Loucy (cell line): ENCODE results near the gene FAF1.

ENCODE experiments used
- H2AFZ ChIP-seq: fragments of 200-600 bp; sonication (generic); 2 replicates; pipeline ENCODE4 v1.6.0; 2016; ENCODE audit warnings: antibody characterized with exemption, mild to moderate bottlenecking, low read length, moderate library complexity
- H3F3A ChIP-seq: fragments of 200-600 bp; 2 replicates; pipeline ENCODE4 v1.6.0; 2016; ENCODE audit warnings: antibody characterized with exemption, low read depth, mild to moderate bottlenecking
- H3K27me3 ChIP-seq: fragments of 200-600 bp; sonication (generic); 2 replicates; pipeline ENCODE4 v1.6.1; 2014; ENCODE audit warnings: low read length, mild to moderate bottlenecking; ENCODE audit not compliant: insufficient read depth, poor library complexity, severe bottlenecking
- H3K36me3 ChIP-seq: fragments of 200-600 bp; sonication (generic); 2 replicates; pipeline ENCODE4 v1.6.1; 2016; ENCODE audit warnings: low read length; ENCODE audit not compliant: insufficient read depth
- H3K4me1 ChIP-seq: fragments of 200-600 bp; sonication (generic); 2 replicates; pipeline ENCODE4 v1.5.1; 2014; ENCODE audit warnings: low read length, mild to moderate bottlenecking; ENCODE audit not compliant: insufficient read depth, poor library complexity, severe bottlenecking
- H3K4me2 ChIP-seq: fragments of 200-600 bp; sonication (generic); 2 replicates; pipeline ENCODE4 v1.6.0; 2014; ENCODE audit warnings: antibody characterized with exemption, low read length, low read depth, mild to moderate bottlenecking; ENCODE audit not compliant: poor library complexity, severe bottlenecking
- H3K4me3 ChIP-seq: fragments of 200-600 bp; sonication (generic); 2 replicates; pipeline ENCODE4 v1.5.1; 2014; ENCODE audit warnings: low read length, mild to moderate bottlenecking, mixed read lengths; ENCODE audit not compliant: poor library complexity, severe bottlenecking
- H3K79me2 ChIP-seq: fragments of 200-600 bp; sonication (generic); 2 replicates; pipeline ENCODE4 v1.6.1; 2014; ENCODE audit warnings: low read length; ENCODE audit not compliant: insufficient read depth
- H3K9ac ChIP-seq: fragments of 200-600 bp; sonication (generic); 2 replicates; pipeline ENCODE4 v1.6.0; 2014; ENCODE audit warnings: mild to moderate bottlenecking, low read depth, low read length, moderate library complexity; ENCODE audit not compliant: poor library complexity, severe bottlenecking
- H3K9me2 ChIP-seq: fragments of 200-600 bp; sonication (generic); replicated peaks from 2 replicates; pipeline ENCODE4 v1.6.1; 2016; ENCODE audit warnings: low read depth, low read length, mixed read lengths
- H3K9me3 ChIP-seq: fragments of 200-600 bp; sonication (generic); 2 replicates; pipeline ENCODE4 v1.6.1; 2014; ENCODE audit warnings: mild to moderate bottlenecking, antibody characterized with exemption, low read length, low read depth; ENCODE audit not compliant: insufficient read depth
- H4K20me1 ChIP-seq: fragments of 200-600 bp; sonication (generic); 2 replicates; pipeline ENCODE4 v1.6.0; 2014; ENCODE audit warnings: antibody characterized with exemption, low read length, mild to moderate bottlenecking; ENCODE audit not compliant: insufficient read depth, poor library complexity, severe bottlenecking
- EZH2phosphoT487 ChIP-seq: fragments of 200-600 bp; IDR thresholded peaks from 2 replicates; pipeline ENCODE4 v1.6.1; 2018; ENCODE audit warnings: antibody characterized with exemption, mild to moderate bottlenecking, moderate library complexity, borderline replicate concordance
- TF ChIP-seq, protein P1 (sequence below): fragments of 200-600 bp; sonication (generic); conservative IDR thresholded peaks from 2 replicates; pipeline ENCODE4 v1.5.1; 2014; ENCODE audit warnings: mild to moderate bottlenecking, antibody characterized with exemption, low read length

The FAF1 gene

DNA sequence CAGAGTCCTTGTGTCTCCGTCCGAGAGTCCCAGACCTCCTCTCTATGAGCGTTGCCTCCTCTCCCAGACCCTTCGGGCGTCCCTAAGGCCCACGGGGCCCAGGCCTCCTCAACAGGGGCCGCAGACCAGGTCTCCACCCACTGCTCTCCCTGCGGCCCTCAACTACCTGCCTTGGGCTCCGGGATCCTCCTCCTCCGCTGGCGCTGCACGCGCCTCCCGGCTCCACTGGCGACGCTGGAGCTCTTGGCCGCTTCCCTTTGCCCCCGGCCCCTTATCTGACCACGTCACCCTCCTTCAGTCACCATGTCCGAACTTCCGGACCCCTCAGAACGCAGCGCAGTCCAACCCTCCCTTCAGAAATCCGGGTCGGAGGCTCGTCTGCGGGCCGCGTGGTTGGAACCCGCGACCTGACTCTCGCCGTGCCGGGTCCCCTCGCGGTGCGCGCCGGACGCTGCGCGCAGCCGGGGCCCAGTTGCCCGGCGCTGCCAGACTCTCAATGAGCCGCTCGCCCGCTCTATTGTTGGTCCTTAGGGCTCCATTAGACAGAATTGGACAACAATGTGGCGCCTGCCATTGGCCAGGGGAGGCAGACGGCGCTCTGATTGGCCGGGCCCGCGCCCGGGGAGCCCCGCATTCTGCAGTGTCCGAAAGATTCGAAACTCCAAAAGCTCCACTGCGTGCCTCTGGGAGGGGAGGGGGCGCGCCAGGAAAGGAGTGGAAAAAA, 537.0 kb downstream of the FAF1 start, which contains the start of gene DMRTA2:
DMRTA2 (minus strand) TSS at position 498 of the 724 bp plus-strand sequence. CDS start 1,907 bp downstream, outside the sequence.
- Histone ChIP-seq H3K36me3 (no peaks in the 10 kb centered on the region), H3F3A (no peaks in the 10 kb centered on the region), H3K9me2 (no peaks in the 10 kb centered on the region), H3K4me3 (no peak within 1 kb of the TSS), H4K20me1 (no peaks in the 10 kb centered on the region), H3K9ac (no peak within 1 kb of the TSS), H3K9me3 (no peaks in the 10 kb centered on the region), H3K79me2 (no peaks in the 10 kb centered on the region), H3K4me2 (no peak within 1 kb of the TSS), H3K27me3 (no peaks in the 10 kb centered on the region), H3K4me1 (no peaks in the 10 kb centered on the region), H2AFZ (no peak within 1 kb of the TSS)
- TF ChIP-seq, protein P1, sequence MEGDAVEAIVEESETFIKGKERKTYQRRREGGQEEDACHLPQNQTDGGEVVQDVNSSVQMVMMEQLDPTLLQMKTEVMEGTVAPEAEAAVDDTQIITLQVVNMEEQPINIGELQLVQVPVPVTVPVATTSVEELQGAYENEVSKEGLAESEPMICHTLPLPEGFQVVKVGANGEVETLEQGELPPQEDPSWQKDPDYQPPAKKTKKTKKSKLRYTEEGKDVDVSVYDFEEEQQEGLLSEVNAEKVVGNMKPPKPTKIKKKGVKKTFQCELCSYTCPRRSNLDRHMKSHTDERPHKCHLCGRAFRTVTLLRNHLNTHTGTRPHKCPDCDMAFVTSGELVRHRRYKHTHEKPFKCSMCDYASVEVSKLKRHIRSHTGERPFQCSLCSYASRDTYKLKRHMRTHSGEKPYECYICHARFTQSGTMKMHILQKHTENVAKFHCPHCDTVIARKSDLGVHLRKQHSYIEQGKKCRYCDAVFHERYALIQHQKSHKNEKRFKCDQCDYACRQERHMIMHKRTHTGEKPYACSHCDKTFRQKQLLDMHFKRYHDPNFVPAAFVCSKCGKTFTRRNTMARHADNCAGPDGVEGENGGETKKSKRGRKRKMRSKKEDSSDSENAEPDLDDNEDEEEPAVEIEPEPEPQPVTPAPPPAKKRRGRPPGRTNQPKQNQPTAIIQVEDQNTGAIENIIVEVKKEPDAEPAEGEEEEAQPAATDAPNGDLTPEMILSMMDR, result no peak
- TF ChIP-seq EZH2phosphoT487, result no peak

DNA sequence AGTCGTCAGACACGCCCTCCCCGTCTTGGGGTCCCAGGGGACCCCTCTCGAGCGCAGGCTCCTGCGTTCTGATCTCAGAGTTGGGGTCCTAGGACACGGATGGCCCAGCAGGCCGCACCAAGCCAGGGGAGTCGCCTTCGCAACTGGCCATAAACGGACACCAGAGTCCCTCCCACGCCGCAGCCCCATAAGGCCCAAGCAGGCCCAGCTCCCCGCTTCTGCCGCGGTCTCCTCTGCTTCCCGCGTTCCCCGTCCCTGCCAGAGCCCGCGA, 537.5 kb downstream of the FAF1 start:
- H3K4me2 ChIP-seq, result no peak overlapping the region
- H3K9ac ChIP-seq, result no peak overlapping the region
- no peaks in the 10 kb centered on the region for H3K4me1 ChIP-seq
- H3K36me3 ChIP-seq, result no peaks in the 10 kb centered on the region
- no peak overlapping the region for H2AFZ ChIP-seq
- no peaks in the 10 kb centered on the region for H3K79me2 ChIP-seq
- no peak for TF ChIP-seq EZH2phosphoT487
- TF ChIP-seq, protein P1, result no peak
- no peak overlapping the region for H3K4me3 ChIP-seq
- H4K20me1 ChIP-seq, result no peaks in the 10 kb centered on the region
- H3K27me3 ChIP-seq, result no peaks in the 10 kb centered on the region
- H3K9me3 ChIP-seq, result no peaks in the 10 kb centered on the region
- no peaks in the 10 kb centered on the region for H3K9me2 ChIP-seq
- H3F3A ChIP-seq, result no peaks in the 10 kb centered on the region

DNA sequence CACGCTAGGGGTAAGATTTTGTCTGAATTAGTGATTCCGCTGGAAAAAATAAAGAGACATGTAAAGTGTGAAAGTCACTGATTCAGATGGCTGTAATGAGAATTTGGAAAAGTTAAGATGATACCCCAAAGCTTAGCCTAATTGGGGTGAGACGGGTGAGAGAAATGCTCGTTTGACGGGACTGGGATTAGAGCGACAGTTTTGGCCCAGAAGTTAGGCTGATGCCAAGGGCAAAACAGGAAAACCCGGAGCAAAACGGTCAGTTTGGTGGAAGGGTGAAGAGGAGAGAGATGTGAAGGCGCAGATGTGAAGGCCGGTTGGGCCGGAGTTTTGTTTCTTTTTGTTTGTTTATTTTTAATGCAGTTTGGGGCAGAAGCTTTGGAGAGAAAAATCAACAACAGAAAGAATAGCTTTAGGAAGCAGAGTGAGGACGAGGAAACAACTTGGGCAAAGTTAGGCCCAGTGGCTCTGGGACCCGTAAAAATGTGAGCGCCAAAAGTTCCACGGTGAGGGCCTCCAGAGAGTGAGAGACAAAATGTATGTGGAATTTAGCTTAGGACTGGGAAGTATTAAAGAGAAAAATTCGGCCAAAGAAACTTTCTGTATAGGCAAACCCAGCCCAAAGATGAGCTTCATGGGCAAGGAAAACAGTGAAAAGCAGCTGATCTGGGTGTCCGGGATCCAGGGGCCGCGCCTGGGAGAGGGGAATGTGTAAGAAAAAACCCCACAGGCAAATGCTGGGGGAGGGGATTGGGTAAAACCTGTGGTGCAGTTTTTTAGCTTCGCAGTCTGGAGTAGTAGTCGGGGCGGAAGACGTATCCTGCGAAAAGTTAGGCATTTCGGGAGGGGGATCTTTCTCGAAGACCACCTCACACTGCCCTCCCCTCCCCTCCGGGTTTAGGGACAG, 538.0 kb downstream of the FAF1 start:
- H3K79me2 ChIP-seq, result no peaks in the 10 kb centered on the region
- no peak overlapping the region for H3K9ac ChIP-seq
- H3F3A ChIP-seq, result no peaks in the 10 kb centered on the region
- no peaks in the 10 kb centered on the region for H4K20me1 ChIP-seq
- H3K4me2 ChIP-seq, result no peak overlapping the region
- no peak overlapping the region for H2AFZ ChIP-seq
- H3K4me3 ChIP-seq, result no peak overlapping the region
- H3K4me1 ChIP-seq, result no peaks in the 10 kb centered on the region
- H3K27me3 ChIP-seq, result no peaks in the 10 kb centered on the region
- H3K9me3 ChIP-seq, result no peaks in the 10 kb centered on the region
- no peak for TF ChIP-seq EZH2phosphoT487
- TF ChIP-seq, protein P1, result no peak
- H3K36me3 ChIP-seq, result no peaks in the 10 kb centered on the region
- no peaks in the 10 kb centered on the region for H3K9me2 ChIP-seq
